Left ventricle myocardium inferior (tissue), 1 donor: ENCODE results near the gene MGLL. TPM values are rescaled to one million over a fixed set of nuclear protein-coding genes. Genes with fewer than 3 reads are reported as not detected.

Source experiments
- DNase-seq: peaks from one replicate; pipeline ENCODE4 v3.0.0-alpha.2; 2020
- H3K27ac ChIP-seq: fragments of 200-600 bp; replicated peaks from 2 replicates; pipeline ENCODE4 v1.8.0; 2021
- H3K27me3 ChIP-seq: fragments of 200-600 bp; 2 replicates; pipeline ENCODE4 v1.8.0; 2021; ENCODE audit warnings: low read depth
- H3K36me3 ChIP-seq: fragments of 200-600 bp; 2 replicates; pipeline ENCODE4 v1.8.0; 2021
- H3K4me1 ChIP-seq: fragments of 200-600 bp; 2 replicates; pipeline ENCODE4 v1.8.0; 2021
- H3K4me3 ChIP-seq: fragments of 200-600 bp; 2 replicates; pipeline ENCODE4 v1.8.0; 2021; ENCODE audit warnings: mild to moderate bottlenecking, moderate library complexity
- H3K9me3 ChIP-seq: fragments of 200-600 bp; replicated peaks from 2 replicates; pipeline ENCODE4 v1.8.0; 2021
- CTCF ChIP-seq: fragments of 200-600 bp; IDR thresholded peaks from 2 replicates; pipeline ENCODE4 v1.8.0; 2021; ENCODE audit warnings: antibody characterized with exemption, mild to moderate bottlenecking, borderline replicate concordance
- intact Hi-C: fragments of 100-400 bp; cut with micrococcal nuclease; formaldehyde crosslinking; loops from one replicate; pipeline ENCODE4 v1.11.0; 2022
- total RNA-seq: library from RNA; stranded (reverse); fragmentation: NEBNext Ultra II Directional; extraction: Animal tissue kit (Norgen Biotek cat#: 25700); gene quantifications from one replicate; pipeline ENCODE4 v1.2.1, GENCODE V29; 2021
- donor health status: DM: no; HTN: yes; CAD: no; lungs with severe emphysema.

MGLL gene
- total RNA-seq, 1 donor from 2014 or later: 67.0 TPM

- H3K27ac ChIP-seq: peak overlapping the region; percentile 65
- peaks cover 5% of the 10 kb centered on the region for H3K36me3 ChIP-seq
- H3K4me3 ChIP-seq: no peak overlapping the region
- no peaks in the 10 kb centered on the region for H3K27me3 ChIP-seq
- DNase-seq: no peak
- H3K4me1 ChIP-seq: peaks cover 87% of the 10 kb centered on the region
- intact Hi-C loops: no loop called here
- no peak for TF ChIP-seq CTCF
- H3K9me3 ChIP-seq: peaks cover 18% of the 10 kb centered on the region
These were observed 52.8 kb downstream of the MGLL start for GRCh38 chr3:127769284-127770081.

GRCh38 chr3:127768346-127769008 is 53.8 kb downstream of the MGLL start:
- DNase-seq: no peak
- TF ChIP-seq CTCF: no peak
- peaks cover 5% of the 10 kb centered on the region for H3K36me3 ChIP-seq
- no peak overlapping the region for H3K4me3 ChIP-seq
- peak overlapping the region; percentile 65 for H3K27ac ChIP-seq
- peaks cover 87% of the 10 kb centered on the region for H3K4me1 ChIP-seq
- H3K27me3 ChIP-seq: no peaks in the 10 kb centered on the region
- intact Hi-C loops: no loop called here
- H3K9me3 ChIP-seq: peaks cover 18% of the 10 kb centered on the region

- Histone ChIP-seq H3K9me3 (peaks cover 18% of the 10 kb centered on the region), H3K27me3 (no peaks in the 10 kb centered on the region), H3K4me1 (peaks cover 87% of the 10 kb centered on the region), H3K27ac (no peak overlapping the region), H3K4me3 (no peak overlapping the region), H3K36me3 (peaks cover 5% of the 10 kb centered on the region)
- TF ChIP-seq CTCF: no peak
- intact Hi-C loops: no loop called here
- DNase-seq: no peak
These were observed 55.2 kb downstream of the MGLL start for GRCh38 chr3:127767126-127767525.

GRCh38 chr3:127765735-127766134 is 56.6 kb downstream of the MGLL start:
- Histone ChIP-seq H3K27ac (peak overlapping the region; percentile 79), H3K36me3 (peaks cover 5% of the 10 kb centered on the region), H3K4me1 (peaks cover 87% of the 10 kb centered on the region), H3K9me3 (peaks cover 18% of the 10 kb centered on the region), H3K27me3 (no peaks in the 10 kb centered on the region), H3K4me3 (no peak overlapping the region)
- no peak for TF ChIP-seq CTCF
- no peak for DNase-seq
- intact Hi-C loops: no loop called here

GRCh38 chr3:127764841-127765362 is 57.4 kb downstream of the MGLL start:
- intact Hi-C loops: no loop called here
- no peak for TF ChIP-seq CTCF
- Histone ChIP-seq H3K27ac (peak overlapping the region; percentile 79), H3K27me3 (no peaks in the 10 kb centered on the region), H3K36me3 (peaks cover 5% of the 10 kb centered on the region), H3K9me3 (peaks cover 18% of the 10 kb centered on the region), H3K4me1 (peaks cover 93% of the 10 kb centered on the region), H3K4me3 (no peak overlapping the region)
- no peak for DNase-seq
